Stimulated activated CD4-positive, alpha-beta T cell treated with anti-CD3 and anti-CD28 coated beads, Interleukin-1b, Interleukin-23, amount 100 ng/mL, for 24 hours (primary cell): ENCODE measurements around the gene NEUROG2.
"Not testable (repeated sequence)": the region's sequence is repeated elsewhere in the genome, so short reads cannot be mapped to it uniquely, and the experiment has no call there.

Experiments used
- DNase-seq, 4 experiments: peaks; one replicate each; pipeline ENCODE4 v3.0.0-alpha.2; 2020; ENCODE audit warnings: low read depth in 4 of 4, low spot score in 1 of 4

NEUROG2 gene

GRCh38 chr4:112516066-112516470 is at the start of gene NEUROG2:
Gene NEUROG2, minus strand, starts transcription at chr4:112516180. Its CDS starts 705 bp downstream, at chr4:112515475.
- DNase-seq: no peak

DNA sequence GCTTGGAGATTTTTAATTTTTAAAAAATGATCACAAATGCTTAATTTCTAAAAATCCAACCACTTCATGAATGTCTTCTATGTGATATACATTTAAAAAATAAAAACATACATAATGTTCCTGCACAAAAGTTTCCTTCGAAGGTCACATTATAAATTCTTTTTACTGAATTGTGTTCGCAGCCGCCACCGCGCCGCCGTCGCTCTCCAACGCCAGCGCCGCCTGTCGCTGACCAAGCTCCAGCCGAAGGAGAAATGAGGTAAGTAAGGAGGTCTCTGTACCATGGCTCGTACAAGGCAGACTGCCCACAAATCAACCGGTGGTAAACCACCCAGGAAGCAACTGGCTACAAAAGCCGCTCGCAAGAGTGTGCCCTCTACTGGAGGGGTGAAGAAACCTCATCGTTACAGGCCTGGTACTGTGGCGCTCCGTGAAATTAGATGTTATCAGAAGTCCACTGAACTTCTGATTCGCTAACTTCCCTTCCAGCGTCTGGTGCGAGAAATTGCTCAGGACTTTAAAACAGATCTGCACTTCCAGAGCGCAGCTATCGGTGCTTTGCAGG is 48.8 kb upstream of the NEUROG2 start:
- no peak for DNase-seq

DNA sequence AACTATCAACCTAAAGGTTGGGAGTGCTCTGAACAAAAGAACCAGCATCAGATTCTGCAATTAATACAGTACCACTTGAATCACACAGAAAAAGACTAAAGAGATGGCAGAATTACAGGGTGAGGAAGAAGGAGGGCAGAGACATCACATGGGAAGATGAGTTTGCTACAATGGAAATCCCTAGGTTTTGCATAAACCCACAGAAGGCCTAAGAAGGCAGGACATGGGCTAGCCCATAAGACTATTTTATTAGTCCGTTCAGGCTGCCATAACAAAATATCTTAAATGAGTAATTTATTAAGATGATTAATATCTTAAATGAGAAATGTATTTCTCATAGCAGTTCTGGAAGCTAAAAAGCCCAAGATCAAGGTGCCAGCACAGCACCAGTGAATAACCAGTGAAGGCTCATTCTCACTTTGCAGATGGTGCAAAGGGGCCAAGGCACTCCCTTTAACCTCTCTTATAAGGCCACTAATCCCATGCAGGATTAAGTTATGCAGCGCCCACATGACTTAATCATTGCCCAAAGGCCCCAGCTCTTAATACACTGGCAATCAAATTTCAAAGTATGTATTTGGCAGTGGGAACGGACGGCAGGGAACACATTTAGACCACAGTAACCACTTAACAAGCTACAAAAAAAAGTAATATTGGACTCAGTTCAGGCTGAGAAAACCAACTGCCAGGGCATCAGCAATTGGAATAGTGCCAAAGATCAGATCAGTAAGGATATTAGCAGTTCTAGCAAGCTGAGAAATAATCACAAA is 47.6 kb upstream of the NEUROG2 start:
- no peak for DNase-seq

DNA sequence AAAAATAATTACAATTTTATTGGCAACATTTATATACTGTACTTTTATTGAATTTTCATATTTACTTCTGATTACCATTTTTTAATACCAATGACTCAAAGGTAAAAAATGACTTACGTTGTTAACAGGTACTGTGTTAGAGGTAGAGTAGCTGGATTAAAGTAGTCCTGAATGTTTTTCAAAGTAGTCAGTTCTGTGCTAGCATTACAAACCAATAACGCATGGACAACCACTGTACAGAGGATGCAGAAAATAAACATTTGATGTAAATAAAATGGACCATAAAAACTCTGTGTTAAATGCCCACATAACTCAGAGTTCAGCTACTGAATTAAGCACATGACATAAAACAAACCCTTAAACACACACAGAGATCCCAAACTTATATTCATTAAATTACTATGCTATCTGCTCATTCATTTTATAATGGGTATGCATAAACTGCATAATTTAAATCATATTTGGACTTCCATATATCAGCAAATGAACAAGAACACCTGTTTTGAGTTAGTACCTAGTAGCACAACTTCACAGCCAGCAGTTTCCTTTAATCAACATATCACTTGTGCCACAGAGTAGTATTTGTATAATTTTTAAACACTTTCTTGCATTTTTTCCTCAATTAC is 46.4 kb upstream of the NEUROG2 start:
- no peak for DNase-seq

- DNase-seq: no peak
These were observed 44.1 kb upstream of the NEUROG2 start for GRCh38 chr4:112560084-112560483.

DNA sequence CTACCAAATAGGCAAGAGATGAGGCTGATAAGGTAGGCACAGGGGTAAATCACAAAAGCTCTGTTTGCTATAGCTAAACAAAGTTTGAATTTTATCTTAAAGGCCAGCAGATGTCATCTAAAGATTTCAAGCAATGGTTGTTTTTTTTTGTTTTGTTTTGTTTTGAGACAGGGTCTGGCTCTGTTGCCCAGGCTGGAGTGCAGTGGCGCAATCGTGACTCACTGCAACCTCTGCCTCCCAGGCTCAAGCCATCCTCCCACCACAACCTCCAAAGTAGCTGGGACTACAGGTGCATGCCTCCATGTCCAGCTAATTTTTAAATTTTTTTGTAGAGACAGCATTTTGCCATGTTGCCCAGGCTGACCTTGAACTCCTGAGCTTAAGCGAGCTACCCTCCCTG is 43.1 kb upstream of the NEUROG2 start:
- DNase-seq: no peak

DNA sequence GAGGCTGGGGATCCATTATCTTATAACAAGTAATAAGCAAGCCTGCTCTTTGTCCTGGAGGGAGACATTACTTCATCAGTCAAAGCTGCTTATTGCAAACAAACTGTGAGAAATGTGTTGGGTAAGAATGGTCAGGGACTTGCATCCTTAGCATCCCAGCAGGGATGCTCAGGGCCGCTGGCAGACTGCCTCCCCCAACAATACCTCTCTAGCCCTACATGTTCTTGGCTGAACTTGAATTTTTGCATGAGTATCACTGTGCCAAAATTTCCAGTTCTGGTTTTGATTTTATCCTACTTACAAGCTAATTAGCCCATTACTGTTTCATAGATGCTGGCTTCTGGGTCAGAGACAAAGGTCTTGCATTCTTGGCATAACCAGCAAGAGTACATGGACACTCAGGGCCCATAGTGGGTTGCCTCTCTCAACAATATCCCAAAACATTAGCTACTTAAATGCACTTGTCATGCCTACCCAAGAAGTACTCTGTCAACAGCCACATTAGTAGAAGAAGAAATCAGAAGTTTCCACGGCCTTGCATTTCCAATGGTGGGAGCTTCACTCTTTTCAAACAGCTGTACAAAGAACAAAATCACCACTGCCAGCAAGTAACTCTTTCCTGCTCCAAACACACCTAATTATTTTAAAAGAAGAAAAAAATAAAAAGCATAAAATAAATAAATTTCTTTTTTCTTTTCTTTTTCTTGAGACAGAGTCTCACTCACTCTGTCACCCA is 41.9 kb upstream of the NEUROG2 start:
- DNase-seq: no peak

GRCh38 chr4:112554271-112554670 is 38.3 kb upstream of the NEUROG2 start:
- not testable (repeated sequence) for DNase-seq

DNA sequence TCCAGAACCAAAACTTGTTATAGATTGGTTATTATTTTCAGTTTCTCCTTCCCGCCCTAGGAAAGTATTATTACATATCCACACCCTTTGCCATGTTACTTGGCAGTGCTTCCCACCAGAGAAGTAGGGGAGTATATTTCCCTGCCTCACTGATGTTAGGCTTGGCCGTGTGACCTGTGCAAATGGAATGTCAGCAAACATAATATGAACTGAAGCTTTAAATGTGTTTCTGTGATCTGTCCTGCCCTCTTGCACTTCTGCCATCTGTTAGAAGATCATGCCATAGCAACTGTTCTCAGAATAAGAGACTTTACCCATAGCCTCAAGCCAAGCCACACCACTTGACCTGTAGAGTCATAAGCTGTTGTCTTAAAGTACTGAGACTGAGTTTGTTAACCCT is 36.7 kb upstream of the NEUROG2 start:
- DNase-seq: no peak

- DNase-seq: no peak
These were observed 34.7 kb upstream of the NEUROG2 start for GRCh38 chr4:112550728-112551127.

- no peak for DNase-seq
These were observed 30.5 kb upstream of the NEUROG2 start for GRCh38 chr4:112546476-112546875.

- no peak for DNase-seq
These were observed 29.4 kb upstream of the NEUROG2 start for GRCh38 chr4:112545346-112545745.

DNA sequence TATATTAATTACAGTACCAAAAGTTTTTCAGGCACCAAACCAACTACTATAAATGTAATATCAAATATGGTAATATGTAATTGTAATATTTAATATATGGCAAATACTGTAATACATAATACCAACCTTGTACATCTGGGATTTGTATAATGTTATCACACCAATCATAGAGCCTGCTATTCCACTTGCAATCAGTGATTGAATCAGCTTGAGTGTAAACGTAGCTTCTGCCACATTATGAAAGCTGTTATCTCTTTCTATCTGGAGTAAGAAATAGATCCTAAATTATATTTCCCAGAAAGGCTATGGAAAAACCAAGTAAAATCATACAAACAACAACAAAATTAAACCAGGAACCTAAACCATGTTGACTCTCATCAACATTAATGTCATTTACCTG is 24.7 kb upstream of the NEUROG2 start:
- DNase-seq: no peak

DNA sequence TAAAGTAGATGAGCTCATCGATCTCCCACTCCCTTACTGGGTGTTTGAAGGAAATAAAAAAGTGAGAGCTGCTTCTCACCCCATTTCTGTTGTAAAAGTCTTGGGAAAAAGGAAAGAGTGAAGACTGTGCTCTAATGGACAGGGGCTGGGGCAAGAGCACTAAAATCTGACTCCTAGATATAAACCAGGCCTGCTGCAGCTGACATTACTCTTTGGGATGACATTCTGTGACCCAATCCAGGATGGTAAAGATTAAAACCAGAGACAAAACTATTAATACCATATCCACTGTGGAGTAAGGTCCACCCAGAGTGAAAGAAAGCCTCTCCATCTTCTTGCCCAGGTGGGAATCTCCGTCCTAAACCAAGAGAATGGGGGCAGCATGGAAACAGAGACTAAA is 20.1 kb upstream of the NEUROG2 start:
- no peak for DNase-seq

DNA sequence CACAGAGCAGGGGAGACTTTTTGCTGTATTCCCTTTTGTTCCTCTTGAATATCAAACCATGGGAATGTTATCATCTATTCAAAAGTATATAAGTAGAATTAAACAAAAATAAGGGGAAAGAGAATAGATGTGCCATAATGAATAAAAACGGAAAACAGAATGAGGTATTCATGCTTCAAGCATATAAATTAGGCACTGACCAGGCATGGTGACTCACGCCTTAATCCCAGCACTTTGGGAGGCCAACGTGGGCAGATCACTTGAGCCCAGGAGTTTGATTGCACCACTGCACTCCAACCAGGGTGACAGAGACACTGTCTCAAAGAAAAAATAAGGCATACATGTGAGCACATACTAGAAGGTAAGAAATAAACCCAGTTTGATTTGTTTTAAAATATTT is 16.3 kb upstream of the NEUROG2 start:
- no peak for DNase-seq

DNA sequence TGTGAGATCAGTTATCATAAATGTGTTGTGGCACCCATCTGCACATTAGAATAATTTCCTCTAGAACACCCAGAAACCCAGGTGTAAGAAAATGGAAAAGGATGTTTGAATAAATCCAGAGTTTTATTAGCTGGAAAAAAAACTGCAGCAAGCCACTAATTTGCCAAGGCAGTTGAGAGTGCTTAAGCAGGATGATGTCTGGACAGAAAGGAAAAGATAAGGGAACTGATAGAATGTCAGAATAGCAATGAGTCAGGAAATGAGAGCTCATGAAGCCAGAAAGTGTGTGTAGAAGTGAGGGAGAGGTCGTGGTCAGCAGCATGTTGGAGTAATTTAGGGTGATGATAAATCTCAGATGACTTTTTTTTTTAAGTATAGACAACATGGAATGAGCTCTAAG is 15.2 kb upstream of the NEUROG2 start:
- DNase-seq: no peak

GRCh38 chr4:112526061-112526460 is 10.1 kb upstream of the NEUROG2 start:
- no peak for DNase-seq

DNA sequence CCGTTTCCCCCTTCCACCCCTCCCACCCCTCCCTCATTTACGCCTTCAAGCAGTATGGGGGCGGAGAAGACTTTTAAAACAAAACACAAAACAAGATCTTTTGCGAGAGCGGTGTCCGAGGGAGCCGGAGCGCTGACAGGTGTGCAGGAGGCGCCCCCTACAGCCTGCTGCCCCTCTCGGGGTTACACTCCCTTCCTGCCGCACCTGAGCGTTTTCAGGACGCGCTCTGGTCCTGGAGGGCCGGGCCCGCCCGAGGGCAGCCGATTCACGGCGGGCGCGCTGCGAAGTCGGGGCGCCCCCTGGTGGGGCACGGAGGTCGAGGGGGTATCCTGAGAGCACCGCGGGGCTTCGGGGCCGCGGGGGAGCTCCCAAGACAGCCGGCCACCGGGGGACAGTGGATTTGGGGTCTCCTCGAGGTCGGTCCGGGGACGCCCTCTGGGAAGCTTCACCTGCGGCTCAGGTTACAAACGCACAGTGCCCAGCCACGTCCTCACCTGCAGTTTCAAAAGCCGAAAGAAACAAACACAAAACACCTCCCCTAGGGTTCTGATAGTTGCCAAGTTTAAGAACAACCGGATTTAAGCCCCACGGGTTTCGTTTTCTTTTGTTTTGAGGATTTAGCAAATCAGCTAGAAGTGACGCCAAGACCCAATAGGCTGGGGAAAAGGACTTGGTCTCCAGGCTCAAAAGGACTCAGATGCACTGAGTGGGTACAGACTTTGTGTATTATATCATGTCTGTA is 8.0 kb upstream of the NEUROG2 start:
- DNase-seq: peak; percentile 54 to 69 (median 66)

DNA sequence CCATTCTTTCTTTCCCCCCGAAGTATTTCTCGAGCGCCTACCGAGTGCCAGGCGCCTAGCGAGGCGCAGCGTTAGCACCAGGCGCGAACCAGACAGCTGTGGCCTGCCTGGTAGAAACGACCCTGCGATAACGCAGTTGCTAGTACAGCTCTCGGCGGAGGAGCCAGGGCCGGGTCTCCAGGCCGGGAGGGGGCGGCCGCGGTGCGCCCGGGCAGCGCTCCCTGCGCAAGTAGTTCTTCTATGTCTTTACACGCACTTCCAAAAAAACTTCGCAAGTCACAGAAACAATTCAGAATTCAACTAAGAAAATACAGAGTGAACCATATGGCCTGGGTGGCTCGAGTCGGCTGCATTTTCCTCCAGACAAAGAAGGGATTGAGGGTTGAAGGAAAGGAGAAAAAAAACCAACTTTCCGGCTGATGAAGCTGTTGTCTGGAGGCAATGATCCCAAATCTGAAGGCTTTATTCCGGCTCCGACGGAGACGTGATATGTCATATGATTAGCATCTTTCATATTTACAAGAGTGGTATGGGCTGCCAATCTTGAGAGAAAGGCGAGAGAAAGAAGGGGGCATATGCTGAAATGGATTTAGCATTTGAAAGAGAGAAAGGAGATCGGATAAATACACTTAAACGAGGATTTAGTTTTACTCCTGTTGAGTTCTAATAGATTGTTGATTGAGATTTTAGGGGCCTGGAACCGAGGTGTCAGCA is 7.2 kb upstream of the NEUROG2 start:
- no peak for DNase-seq

DNA sequence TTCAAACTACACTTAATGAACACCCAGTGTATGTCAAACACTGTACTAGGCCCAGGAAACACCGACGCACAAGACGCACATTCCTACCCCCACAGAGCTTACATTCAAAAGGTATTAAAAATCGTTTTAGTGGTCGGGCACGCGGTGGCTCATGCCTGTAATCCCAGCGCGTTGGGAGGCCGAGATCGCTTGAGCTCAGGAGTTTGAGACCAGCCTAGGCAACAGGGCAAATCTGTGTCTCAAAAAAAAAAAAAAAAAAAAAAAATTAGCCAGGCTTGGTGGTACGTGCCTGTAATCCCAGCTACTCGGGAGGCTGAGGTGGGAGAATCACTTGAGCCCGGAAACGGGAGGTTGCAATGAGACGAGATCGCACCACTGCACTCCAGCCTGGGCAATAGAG is 6.5 kb upstream of the NEUROG2 start:
- not testable (repeated sequence) for DNase-seq
